ENCODE data around the gene CFAP45.

CFAP45 gene

DNA sequence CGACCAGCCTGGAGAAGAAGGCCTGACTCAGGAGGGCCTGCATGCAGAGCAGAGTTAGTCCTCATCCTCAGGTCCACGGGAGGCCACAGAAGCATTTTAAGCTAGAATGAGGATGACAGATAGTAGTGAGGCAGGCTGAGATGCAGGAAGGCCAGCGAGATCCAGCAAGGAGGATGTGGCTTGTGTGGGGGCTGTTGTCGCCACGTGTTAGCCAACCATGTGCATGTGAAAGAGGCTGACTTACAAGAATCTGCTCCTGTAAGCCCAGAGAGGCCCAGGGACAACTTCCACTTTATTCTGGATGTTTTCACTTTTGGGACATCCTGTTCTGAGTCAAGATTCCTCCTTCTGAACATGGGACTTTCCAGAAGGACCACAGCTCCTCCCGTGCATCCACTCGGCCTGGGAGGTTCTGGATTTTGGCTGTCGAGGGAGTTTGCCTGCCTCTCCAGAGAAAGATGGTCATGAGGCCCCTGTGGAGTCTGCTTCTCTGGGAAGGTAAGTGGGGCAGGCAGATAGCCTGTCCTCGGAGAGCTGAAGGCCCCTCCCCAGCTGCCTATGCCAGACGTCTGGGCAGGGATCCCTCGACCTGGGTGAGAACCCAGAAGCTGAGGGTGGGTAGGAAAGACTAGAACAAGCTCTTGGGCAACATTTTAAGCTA lies 73.4 kb downstream of the CFAP45 start, which contains the start of gene SLAMF8:
SLAMF8 (plus strand) TSS at position 433 of the 661 bp plus-strand sequence; CDS start at position 459, 26 bp downstream.
- DNase-seq (ENCODE audit: low read depth): peak; percentile 35

DNA sequence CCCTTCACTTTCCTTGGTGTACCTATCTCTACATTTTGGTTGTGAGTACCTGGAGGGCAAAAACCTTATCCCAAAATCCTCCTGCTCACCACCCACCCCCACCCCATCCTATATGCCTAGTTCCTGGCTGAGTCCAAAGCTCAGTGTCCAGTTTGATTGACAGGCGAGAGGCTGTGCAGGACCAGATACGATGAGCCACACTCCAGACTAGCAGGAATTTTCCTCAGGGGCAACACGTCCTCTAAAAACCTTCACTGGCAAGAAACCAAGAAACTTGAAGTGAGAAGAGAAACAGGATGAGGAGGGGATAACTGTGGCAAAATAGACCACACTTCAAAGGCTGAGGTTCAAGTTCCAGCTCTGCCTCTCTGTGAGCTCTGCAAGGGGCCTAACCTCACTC lies 74.4 kb downstream of the CFAP45 start:
- DNase-seq (ENCODE audit: low read depth): no peak

DNA sequence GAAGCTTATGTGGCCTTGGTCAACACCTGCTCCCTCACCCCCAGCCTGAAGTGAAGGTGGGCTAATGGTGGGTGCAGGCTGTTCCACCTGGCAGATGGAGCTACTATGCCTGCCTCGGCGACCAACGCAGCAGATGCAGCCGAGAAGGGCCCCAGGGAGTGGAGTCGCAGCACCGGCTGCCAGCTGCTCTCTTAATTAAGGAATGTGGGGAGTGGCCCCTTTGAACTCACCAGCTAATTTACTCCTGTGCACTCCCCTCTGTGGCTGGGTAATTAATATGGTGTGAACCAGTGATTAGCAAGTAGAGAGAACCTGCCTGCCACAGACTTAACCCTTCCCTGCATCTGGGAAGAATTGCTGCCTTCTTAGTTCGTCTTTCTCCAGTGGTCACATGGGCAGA lies 76.6 kb downstream of the CFAP45 start:
- no peak for DNase-seq (ENCODE audit: low read depth)

All from activated T-cell treated with anti-CD3 and anti-CD28 coated beads for 24 hours (primary cell).